ENCODE measurements around the gene NELL2. TPM values are rescaled to one million over a fixed set of nuclear protein-coding genes. Genes with fewer than 3 reads are reported as not detected.

Gene NELL2
- total and polyA plus RNA-seq, 2 donors (not counting 1 experiment from before 2014, with no cell fraction given) = 0.17 TPM; not detected in 1

DNA sequence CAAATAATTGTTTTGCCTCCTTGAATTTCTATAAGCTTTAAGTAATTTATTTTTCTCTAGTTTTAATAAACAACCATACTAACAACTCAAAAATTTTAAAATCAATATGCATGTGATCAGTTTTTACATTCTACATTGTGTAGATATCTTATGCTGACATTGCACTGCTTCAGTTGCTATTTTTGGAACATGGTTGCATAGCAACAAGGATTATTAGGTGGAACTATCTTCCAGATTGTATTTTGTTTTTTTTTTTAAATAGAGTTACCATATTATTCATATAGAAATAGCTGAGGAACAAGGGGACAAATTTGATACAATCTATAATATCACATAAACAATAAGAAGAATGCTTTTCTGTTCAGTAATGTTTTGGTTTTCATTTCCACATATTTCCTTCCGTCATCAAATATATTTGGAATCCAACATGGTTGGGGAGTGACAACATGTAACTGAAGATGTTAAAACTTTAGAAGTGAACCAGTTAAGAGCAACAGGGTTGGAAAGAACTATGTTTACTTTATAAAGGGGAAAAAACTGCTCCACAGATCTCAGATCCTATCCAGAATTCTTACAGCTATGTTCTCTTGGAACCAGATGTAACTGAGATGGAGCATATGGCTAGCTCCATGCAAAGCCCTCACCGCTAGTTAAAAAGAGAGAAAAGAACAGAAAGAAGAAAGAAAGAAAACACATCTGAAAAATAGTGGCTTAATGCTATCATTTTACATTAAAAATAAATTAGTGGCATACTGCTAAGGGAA lies 235.5 kb downstream of the NELL2 start:
- Histone ChIP-seq H3K9me3 (ENCODE audit: control insufficient read depth, insufficient read depth, low read depth, low read length) (no peaks in the 10 kb centered on the region), H3K4me2 (ENCODE audit: extremely low read depth, insufficient read depth, low read length) (no peak overlapping the region), H3K36me3 (ENCODE audit: control insufficient read depth, insufficient read depth, low read length) (no peaks in the 10 kb centered on the region), H3K79me2 (ENCODE audit: control insufficient read depth, insufficient read depth, low read length) (no peaks in the 10 kb centered on the region), H3K27ac (ENCODE audit: insufficient read depth, low read length) (no peak overlapping the region), H3K4me1 (ENCODE audit: control insufficient read depth, extremely low read depth, insufficient read depth, low read length) (no peaks in the 10 kb centered on the region), H4K20me1 (ENCODE audit: control insufficient read depth, extremely low read depth, insufficient read depth, low read length) (no peaks in the 10 kb centered on the region), H3K27me3 (ENCODE audit: control insufficient read depth, insufficient read depth, low read length) (no peaks in the 10 kb centered on the region), H3K9ac (ENCODE audit: insufficient read depth, low read length) (no peak overlapping the region), H2AFZ (ENCODE audit: low read length) (no peak overlapping the region), H3K4me3 (replicated peaks in 1 of 4; ENCODE audit: control extremely low read depth in 1 of 4, insufficient read depth in 1 of 4, low read depth in 3 of 4, low read length in 4 of 4) (no peak overlapping the region)
- TF ChIP-seq CTCF (conservative IDR thresholded peaks at IDR 0.05 in 1 of 2, IDR thresholded peaks at IDR 0.05 in 1 of 2; ENCODE audit: low read depth in 1 of 2, low read length in 2 of 2) = no peak
- no peak for TF ChIP-seq EZH2 (IDR thresholded peaks at IDR 0.05; ENCODE audit: low read length, missing control alignments)
- DNase-seq (ENCODE audit: low read depth in 2 of 2) = no peak

- H3K79me2 ChIP-seq (ENCODE audit: control insufficient read depth, insufficient read depth, low read length) = no peaks in the 10 kb centered on the region
- H3K9me3 ChIP-seq (ENCODE audit: control insufficient read depth, insufficient read depth, low read depth, low read length) = no peaks in the 10 kb centered on the region
- H3K36me3 ChIP-seq (ENCODE audit: control insufficient read depth, insufficient read depth, low read length) = no peaks in the 10 kb centered on the region
- no peaks in the 10 kb centered on the region for H3K4me1 ChIP-seq (ENCODE audit: control insufficient read depth, extremely low read depth, insufficient read depth, low read length)
- no peak overlapping the region for H2AFZ ChIP-seq (ENCODE audit: low read length)
- H3K27ac ChIP-seq (ENCODE audit: insufficient read depth, low read length) = no peak overlapping the region
- H4K20me1 ChIP-seq (ENCODE audit: control insufficient read depth, extremely low read depth, insufficient read depth, low read length) = no peaks in the 10 kb centered on the region
- no peaks in the 10 kb centered on the region for H3K27me3 ChIP-seq (ENCODE audit: control insufficient read depth, insufficient read depth, low read length)
- no peak overlapping the region for H3K9ac ChIP-seq (ENCODE audit: insufficient read depth, low read length)
- no peak for DNase-seq (ENCODE audit: low read depth in 2 of 2)
- no peak for TF ChIP-seq CTCF (conservative IDR thresholded peaks at IDR 0.05 in 1 of 2, IDR thresholded peaks at IDR 0.05 in 1 of 2; ENCODE audit: low read depth in 1 of 2, low read length in 2 of 2)
- no peak for TF ChIP-seq EZH2 (IDR thresholded peaks at IDR 0.05; ENCODE audit: low read length, missing control alignments)
- no peak overlapping the region for H3K4me2 ChIP-seq (ENCODE audit: extremely low read depth, insufficient read depth, low read length)
- H3K4me3 ChIP-seq (replicated peaks in 1 of 4; ENCODE audit: control extremely low read depth in 1 of 4, insufficient read depth in 1 of 4, low read depth in 3 of 4, low read length in 4 of 4) = no peak overlapping the region
Measured at GRCh38 chr12:44637875-44638274, 238.2 kb downstream of the NELL2 start.

- DNase-seq (ENCODE audit: low read depth in 2 of 2) = no peak
- no peak overlapping the region for H3K9ac ChIP-seq (ENCODE audit: insufficient read depth, low read length)
- H3K4me1 ChIP-seq (ENCODE audit: control insufficient read depth, extremely low read depth, insufficient read depth, low read length) = no peaks in the 10 kb centered on the region
- H3K79me2 ChIP-seq (ENCODE audit: control insufficient read depth, insufficient read depth, low read length) = no peaks in the 10 kb centered on the region
- TF ChIP-seq CTCF (conservative IDR thresholded peaks at IDR 0.05 in 1 of 2, IDR thresholded peaks at IDR 0.05 in 1 of 2; ENCODE audit: low read depth in 1 of 2, low read length in 2 of 2) = no peak
- no peak for TF ChIP-seq EZH2 (IDR thresholded peaks at IDR 0.05; ENCODE audit: low read length, missing control alignments)
- H3K4me2 ChIP-seq (ENCODE audit: extremely low read depth, insufficient read depth, low read length) = no peak overlapping the region
- no peaks in the 10 kb centered on the region for H3K9me3 ChIP-seq (ENCODE audit: control insufficient read depth, insufficient read depth, low read depth, low read length)
- H3K27me3 ChIP-seq (ENCODE audit: control insufficient read depth, insufficient read depth, low read length) = no peaks in the 10 kb centered on the region
- no peak overlapping the region for H3K4me3 ChIP-seq (replicated peaks in 1 of 4; ENCODE audit: control extremely low read depth in 1 of 4, insufficient read depth in 1 of 4, low read depth in 3 of 4, low read length in 4 of 4)
- no peak overlapping the region for H2AFZ ChIP-seq (ENCODE audit: low read length)
- H3K36me3 ChIP-seq (ENCODE audit: control insufficient read depth, insufficient read depth, low read length) = no peaks in the 10 kb centered on the region
- H3K27ac ChIP-seq (ENCODE audit: insufficient read depth, low read length) = no peak overlapping the region
- no peaks in the 10 kb centered on the region for H4K20me1 ChIP-seq (ENCODE audit: control insufficient read depth, extremely low read depth, insufficient read depth, low read length)
Measured at GRCh38 chr12:44628180-44628579, 247.9 kb downstream of the NELL2 start.
